ENCODE measurements around the gene TNFAIP8.

The TNFAIP8 gene

GRCh38 chr5:119346394-119346793 lies 9.4 kb upstream of the TNFAIP8 start:
- no peak for DNase-seq (ENCODE audit: low read depth, low spot score)

DNA sequence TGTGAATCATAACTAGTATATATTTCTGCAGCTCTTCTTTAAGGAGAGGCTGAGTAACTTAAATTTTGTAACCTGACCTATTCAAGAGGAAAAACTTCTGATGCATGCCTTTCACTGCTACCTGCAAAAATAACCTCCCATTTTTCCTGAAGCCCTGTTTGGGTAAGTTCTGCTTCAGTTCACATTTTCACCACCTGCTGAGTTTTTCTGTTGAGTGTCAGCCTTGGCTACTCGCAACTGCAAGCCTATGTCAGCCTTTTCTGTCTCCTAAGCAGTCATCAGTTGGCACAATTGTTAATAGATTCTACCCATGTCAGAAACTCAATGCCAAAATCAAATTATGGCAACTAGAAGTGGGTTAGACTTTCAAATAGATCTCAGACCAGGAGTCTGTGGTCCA lies 8.2 kb upstream of the TNFAIP8 start:
- DNase-seq (ENCODE audit: low read depth, low spot score): no peak

- no peak for DNase-seq (ENCODE audit: low read depth, low spot score)
These were observed 7.8 kb upstream of the TNFAIP8 start for GRCh38 chr5:119347991-119348390.

- DNase-seq (ENCODE audit: low read depth, low spot score): no peak
These were observed 2.6 kb upstream of the TNFAIP8 start for GRCh38 chr5:119353213-119353612.

DNA sequence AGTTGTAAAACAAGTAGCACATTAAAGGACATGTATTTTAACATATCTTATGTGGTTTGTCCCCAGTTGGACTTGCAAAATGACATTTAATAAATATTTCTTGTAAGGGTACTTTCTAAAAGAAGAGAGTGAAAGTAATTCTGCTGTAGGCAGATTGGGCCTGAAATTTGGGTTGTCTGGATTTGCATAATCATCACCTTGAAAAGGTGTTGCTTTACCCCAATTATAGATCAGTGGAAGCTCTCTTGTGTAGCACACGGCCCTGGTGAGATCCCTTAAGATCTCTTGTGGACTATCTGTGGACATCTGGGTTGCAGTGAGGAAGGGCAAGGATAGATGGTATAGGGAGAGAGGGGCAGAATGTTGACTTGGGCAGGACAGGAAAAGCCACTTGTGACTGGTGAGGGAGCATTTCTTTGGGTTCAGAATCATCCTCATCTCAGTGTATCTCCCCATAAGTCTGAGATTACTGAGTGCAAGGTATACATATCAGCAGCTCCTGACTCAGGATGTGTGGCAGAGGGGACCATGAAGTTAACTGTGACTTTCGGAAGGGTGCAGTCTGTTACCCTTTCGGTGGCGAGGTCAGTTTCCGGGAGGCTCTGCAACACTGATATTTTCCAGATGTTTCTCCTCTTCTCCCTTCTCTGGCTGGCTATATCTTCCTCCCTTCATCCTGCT lies 2.0 kb upstream of the TNFAIP8 start:
- no peak for DNase-seq (ENCODE audit: low read depth, low spot score)

GRCh38 chr5:119354537-119355243 lies 1.1 kb upstream of the TNFAIP8 start:
- DNase-seq (ENCODE audit: low read depth, low spot score): no peak

DNA sequence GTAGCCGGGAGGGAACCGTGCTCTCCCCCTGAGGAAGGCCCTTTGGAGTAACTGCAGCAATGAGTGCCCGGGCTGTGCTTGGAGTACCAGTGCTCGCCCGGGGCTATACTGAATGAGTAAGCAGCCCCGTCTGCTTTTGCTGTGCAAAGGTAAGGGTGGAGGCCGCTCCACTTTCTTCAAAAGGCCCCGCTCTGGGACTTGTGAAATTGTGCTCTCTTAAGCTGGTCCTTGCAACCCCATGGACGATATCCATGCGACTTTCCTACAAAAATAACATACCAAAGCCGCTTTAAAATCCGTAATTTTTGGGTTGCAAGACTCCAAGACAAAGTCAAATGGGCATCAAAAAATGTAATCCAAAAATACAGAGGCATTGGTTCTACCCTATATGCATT lies 578 bp upstream of the TNFAIP8 start:
- no peak for DNase-seq (ENCODE audit: low read depth, low spot score)

- no peak for DNase-seq (ENCODE audit: low read depth, low spot score)
These were observed 881 bp downstream of the TNFAIP8 start for GRCh38 chr5:119356612-119357188.

GRCh38 chr5:119357270-119357669 lies 1.5 kb downstream of the TNFAIP8 start:
- no peak for DNase-seq (ENCODE audit: low read depth, low spot score)

DNA sequence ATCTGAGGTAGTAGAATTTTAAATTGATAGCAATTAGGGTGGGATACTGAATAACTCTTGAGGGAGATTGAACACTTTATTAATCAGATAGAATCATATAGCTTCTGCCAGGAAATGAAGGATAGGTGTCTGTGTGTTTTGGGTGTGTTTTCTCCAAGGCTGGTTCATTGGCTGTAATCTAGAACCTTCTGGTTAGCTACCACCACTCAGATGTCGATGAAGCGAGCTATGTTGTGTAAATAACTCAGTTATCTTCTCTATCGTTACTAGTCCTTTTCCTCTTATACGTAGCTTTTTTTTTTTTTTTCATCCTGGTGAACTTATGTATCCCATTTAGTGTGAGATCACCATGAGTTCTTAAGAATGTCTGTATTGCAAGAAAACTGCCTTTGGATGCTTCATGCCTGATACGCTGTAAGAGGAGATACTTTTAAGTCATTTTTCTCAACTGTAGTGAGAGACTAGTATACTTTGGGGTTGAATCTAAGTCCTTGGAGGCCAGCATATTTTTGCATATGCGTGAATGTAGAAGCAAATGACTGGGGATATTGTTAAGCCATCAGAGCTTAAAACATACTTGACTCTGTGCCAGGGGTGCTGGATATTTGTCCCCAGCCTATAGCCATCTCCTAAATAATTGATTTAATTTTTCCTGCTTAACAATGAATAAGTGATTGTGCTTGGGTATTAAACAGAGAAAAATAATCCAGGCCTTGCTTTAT lies 2.1 kb downstream of the TNFAIP8 start:
- no peak for DNase-seq (ENCODE audit: low read depth, low spot score)

DNA sequence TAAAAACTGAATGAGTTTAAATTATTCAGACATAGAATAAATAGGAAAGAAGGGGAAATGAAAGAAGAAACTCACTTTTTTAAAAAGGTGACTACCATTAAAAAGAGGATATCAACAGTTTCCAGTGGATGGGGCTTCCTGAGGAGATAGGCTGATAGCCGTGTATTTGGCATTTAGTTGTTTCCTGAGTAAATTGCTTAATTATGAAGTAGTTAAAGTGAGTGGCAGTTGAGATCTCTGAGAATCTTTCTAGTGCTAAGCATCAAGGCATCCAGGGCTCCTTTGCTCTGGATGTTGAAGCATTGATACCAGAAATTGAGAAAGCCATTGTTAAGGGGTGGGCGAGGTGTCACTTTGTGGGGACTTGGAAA lies 2.7 kb downstream of the TNFAIP8 start:
- no peak for DNase-seq (ENCODE audit: low read depth, low spot score)

DNA sequence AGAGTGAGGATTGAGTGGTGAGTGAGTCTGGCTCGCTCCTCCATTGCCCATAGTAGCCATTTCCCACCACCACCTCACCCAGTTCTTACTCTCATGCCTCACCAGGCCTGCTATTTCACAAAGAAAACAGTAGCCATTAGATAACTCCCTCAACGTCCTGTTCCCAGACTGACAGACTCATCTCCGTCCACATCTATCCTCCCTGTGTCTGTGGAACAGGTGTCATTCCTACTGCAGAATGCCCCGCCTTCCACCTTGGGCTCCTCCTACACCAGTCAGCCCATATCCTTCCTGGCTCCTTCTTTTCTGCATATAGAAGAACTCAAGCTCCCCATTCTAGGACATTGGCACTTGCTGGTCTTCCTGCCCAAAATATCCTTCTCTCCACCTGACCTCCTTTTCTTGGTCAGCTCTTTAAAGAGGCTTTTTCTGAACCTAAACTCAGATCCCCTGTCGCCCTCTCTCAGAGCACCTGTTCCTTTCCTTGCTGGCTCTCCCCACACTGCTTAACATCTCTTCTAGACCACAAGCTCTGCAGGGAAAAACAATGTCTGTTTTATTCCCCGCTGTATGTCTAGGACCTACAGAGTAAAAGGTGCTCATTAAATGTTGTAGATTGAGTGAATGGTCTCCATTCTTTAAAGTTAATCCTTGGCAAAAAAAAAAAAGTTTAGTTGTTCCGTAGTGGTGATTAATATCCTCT lies 3.2 kb downstream of the TNFAIP8 start:
- no peak for DNase-seq (ENCODE audit: low read depth, low spot score)

DNA sequence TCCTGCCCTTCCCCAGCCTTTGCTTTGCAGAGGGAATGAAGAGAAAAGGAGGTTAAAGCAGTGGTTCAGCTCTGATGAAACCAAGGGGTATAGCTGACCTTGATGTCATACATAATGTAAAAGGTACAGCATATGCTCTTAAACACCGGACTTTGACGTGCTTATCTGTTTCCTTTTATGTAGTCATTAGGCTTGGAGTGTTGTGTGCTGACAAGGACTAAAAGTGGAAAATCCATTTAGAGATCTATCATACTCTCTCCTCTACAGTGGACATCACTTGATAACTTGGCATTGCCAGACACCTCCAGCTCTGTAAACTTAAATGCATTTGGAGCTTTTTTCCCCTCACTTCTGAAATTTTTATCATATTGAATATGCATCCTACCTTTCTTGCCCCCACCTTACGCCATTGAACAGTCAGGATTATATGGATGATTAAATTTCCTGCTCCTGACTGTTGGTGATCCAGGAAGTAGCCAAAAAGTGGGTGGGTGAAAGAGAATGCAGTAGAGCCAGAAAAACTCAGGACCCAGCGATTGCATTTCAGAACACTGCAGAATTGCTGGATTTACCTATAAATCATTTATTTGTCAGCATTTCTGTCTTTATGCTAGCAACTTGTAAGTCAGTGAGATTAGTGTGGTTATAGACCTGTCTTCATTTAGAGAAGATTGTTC lies 4.1 kb downstream of the TNFAIP8 start:
- DNase-seq (ENCODE audit: low read depth, low spot score): no peak

DNA sequence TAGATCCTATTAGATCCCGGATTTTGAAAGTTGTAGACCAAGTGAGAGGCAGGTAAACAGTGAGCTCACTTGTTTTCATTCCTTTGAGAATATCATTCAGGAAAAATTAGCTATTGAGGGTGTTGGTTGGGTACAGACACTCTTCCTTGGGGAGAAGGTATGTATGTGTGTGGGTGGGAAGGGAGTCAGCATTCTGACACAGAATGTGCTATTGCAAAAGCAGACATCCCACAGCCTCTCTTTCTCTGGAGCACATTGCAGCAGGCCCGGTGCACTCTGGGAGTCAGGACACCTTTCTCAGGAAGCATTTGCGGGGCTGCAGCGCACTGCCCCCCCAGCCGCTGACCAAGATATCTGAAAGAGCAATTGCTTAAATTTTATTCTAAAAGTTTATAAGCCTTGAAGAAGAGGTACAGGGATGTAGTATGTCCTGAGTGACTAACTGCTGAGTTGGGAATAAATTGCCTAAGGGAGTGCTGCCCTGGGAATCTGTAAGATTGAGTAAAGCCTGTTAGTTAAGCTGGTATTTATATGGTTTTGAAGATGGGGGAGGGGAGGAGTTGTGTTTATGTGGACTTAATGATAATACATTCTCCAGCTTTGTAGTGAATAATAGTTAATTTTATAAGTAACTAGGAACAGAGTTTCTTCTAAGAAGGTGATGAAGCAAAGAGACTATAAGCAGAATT lies 5.2 kb downstream of the TNFAIP8 start:
- DNase-seq (ENCODE audit: low read depth, low spot score): no peak

GRCh38 chr5:119361594-119362125 lies 5.8 kb downstream of the TNFAIP8 start:
- no peak for DNase-seq (ENCODE audit: low read depth, low spot score)

DNA sequence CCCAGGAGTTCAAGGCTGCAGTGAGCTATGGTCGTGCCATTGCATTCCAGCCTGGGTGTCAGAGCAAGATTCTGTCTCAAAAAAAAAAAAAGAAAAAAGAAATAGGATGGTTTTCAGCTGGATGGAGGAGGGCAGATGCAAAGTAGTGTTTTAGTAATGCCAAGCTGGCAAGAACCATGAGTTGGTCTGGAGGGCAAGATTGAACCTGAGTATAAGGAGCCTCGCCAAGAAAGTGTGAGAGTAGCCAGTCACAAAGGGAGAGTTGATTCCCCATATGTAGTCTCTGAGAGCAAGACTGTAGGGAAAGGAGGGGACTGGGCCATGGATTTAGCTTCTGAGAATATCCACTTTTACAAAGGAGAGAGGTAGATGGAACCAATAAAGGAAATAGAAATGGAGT lies 6.9 kb downstream of the TNFAIP8 start:
- no peak for DNase-seq (ENCODE audit: low read depth, low spot score)

GRCh38 chr5:119363271-119363670 lies 7.5 kb downstream of the TNFAIP8 start:
- no peak for DNase-seq (ENCODE audit: low read depth, low spot score)

DNA sequence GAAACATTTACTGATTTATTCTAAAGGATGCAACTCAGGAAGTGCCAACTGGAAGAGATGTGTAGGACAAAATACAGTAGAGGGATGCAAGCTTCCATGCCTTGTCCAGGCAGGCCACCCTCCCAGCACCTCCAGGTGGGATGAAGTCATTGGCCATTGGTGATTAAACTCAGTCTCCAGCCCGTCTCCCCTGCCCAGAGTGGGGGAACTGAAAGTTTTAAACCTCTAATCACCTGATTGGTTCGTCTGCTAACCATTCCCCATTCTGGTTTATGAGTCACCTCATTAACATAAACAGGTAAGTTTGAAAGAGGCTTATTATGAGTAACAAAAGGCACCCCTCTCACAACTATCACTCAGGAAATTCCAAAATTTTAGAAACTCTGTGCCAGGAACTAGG lies 8.1 kb downstream of the TNFAIP8 start:
- no peak for DNase-seq (ENCODE audit: low read depth, low spot score)

DNA sequence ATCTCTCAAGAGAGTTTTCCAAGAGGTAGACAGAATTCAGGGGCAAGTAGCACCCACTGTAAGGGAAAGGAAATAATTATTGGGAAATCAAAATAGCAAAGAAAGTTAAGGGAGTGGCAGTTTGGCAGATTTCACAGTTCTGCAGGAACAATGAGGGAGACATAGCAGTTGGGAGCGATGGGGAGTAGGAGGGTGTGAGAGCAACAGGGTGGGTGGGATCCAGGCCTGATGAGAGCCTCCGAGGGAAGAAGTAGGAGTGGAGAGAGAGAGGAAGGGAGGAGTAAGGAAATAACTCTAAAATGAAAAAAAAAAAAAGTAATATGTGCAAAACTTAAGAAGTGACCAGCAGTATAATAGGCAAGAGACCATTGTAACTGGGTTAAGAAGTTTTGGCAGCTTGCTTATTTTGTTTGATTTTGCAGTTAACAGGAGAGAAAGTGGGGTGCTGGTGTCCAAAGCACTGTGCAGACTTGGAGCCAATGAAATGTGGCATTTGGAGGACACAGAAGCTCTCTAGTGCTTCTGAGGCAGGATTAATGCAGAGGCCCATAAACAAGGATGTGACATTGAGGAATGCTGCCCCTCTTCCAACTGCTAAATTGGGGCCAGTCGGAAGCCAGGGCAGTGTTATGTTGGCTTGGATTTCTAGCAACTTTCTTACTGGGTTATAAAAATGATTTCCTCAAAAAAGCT lies 10.2 kb downstream of the TNFAIP8 start:
- DNase-seq (ENCODE audit: low read depth, low spot score): no peak

DNA sequence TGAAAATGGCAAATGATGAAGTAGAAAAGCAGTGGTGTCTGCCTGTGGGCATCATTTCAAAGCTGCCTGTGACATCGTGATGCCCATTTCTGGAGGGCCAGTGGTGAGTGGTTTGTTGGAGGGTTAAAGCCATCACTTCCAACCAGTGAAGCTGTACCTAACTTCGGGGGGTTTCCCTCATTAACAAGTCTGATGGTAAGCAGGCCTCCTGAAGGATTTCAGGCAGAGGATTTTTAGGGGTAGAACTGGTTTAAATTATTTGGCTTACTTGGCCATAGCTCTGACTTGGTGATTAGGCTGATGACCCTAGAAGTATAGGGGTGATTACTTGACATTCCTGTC lies 10.7 kb downstream of the TNFAIP8 start:
- DNase-seq (ENCODE audit: low read depth, low spot score): no peak
